Measurements from ENCODE around the gene NUP54.

GRCh38 chr4:76182463-76182862, 34.3 kb upstream of the NUP54 start:
- TF ChIP-seq, protein P1, sequence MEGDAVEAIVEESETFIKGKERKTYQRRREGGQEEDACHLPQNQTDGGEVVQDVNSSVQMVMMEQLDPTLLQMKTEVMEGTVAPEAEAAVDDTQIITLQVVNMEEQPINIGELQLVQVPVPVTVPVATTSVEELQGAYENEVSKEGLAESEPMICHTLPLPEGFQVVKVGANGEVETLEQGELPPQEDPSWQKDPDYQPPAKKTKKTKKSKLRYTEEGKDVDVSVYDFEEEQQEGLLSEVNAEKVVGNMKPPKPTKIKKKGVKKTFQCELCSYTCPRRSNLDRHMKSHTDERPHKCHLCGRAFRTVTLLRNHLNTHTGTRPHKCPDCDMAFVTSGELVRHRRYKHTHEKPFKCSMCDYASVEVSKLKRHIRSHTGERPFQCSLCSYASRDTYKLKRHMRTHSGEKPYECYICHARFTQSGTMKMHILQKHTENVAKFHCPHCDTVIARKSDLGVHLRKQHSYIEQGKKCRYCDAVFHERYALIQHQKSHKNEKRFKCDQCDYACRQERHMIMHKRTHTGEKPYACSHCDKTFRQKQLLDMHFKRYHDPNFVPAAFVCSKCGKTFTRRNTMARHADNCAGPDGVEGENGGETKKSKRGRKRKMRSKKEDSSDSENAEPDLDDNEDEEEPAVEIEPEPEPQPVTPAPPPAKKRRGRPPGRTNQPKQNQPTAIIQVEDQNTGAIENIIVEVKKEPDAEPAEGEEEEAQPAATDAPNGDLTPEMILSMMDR (IDR thresholded peaks at IDR 0.05; ENCODE audit: low read length), result no peak
- no peak for TF ChIP-seq EZH2 (optimal IDR thresholded peaks at IDR 0.05; ENCODE audit: low read depth, low read length)
- TF ChIP-seq EZH2phosphoT487 (IDR thresholded peaks at IDR 0.05; ENCODE audit: low read length), result no peak
